HepG2 (cell line): ENCODE results near the gene ALDH16A1. TPM values are rescaled to one million over a fixed set of nuclear protein-coding genes. Genes with fewer than 3 reads are reported as not detected.

ENCODE experiments used
- ETV6 ChIP-seq: sonication (generic); formaldehyde crosslinking; conservative IDR thresholded peaks from 2 replicates; pipeline ENCODE4 v1.4.0; 2020; ENCODE audit warnings: missing genetic modification reagents
- FOXJ3 ChIP-seq: sonication (generic); formaldehyde crosslinking; IDR thresholded peaks from 2 replicates; pipeline ENCODE4 v1.4.0; 2020; ENCODE audit warnings: missing genetic modification reagents, mild to moderate bottlenecking, borderline replicate concordance
- HHEX ChIP-seq: IDR thresholded peaks from 2 replicates; pipeline ENCODE4 v1.6.1; 2016; ENCODE audit warnings: control low read depth
- HMGXB4 ChIP-seq, 2 experiments: sonication (generic) in 1 of 2; formaldehyde crosslinking in 1 of 2; IDR thresholded peaks; 2 replicates each; pipeline versions ENCODE4 v1.4.0 to v1.6.1; 2018 to 2020; ENCODE audit warnings: missing genetic modification reagents in 2 of 2, borderline replicate concordance in 1 of 2, low read depth in 1 of 2, mild to moderate bottlenecking in 1 of 2, missing biosample characterization in 1 of 2
- NFKB2 ChIP-seq: sonication (generic); formaldehyde crosslinking; IDR thresholded peaks from 2 replicates; pipeline ENCODE4 v1.4.0; 2020; ENCODE audit warnings: missing genetic modification reagents, borderline replicate concordance
- NR2F6 ChIP-seq, 2 experiments: IDR thresholded peaks; 2 replicates each; pipeline ENCODE4 v1.6.1; 2016; ENCODE audit warnings: antibody characterized with exemption in 1 of 2, mild to moderate bottlenecking in 1 of 2
- PPARG ChIP-seq: conservative IDR thresholded peaks from 2 replicates; pipeline ENCODE4 v1.6.1; 2016; ENCODE audit warnings: missing biosample characterization, missing genetic modification reagents
- TGIF2 ChIP-seq: IDR thresholded peaks from 2 replicates; pipeline ENCODE4 v1.6.1; 2016; ENCODE audit warnings: control low read depth, missing compliant biosample characterization
- TOE1 ChIP-seq: sonication (generic); formaldehyde crosslinking; IDR thresholded peaks from 2 replicates; pipeline ENCODE4 v1.4.0; 2020; ENCODE audit warnings: mild to moderate bottlenecking, missing genetic modification reagents
- ZBTB20 ChIP-seq: sonication (generic); formaldehyde crosslinking; IDR thresholded peaks from 2 replicates; pipeline ENCODE4 v1.8.1; 2023; ENCODE audit warnings: missing genetic modification reagents, low read depth, mild to moderate bottlenecking, borderline replicate concordance
- ZBTB7A ChIP-seq: sonication (generic); formaldehyde crosslinking; IDR thresholded peaks from 2 replicates; pipeline ENCODE4 v1.8.0; 2022; ENCODE audit warnings: mild to moderate bottlenecking, missing genetic modification reagents
- ZIK1 ChIP-seq: sonication (generic); formaldehyde crosslinking; IDR thresholded peaks from 2 replicates; pipeline ENCODE4 v1.5.0; 2020; ENCODE audit warnings: mild to moderate bottlenecking, low read depth, missing genetic modification reagents, borderline replicate concordance
- ZNF12 ChIP-seq: sonication (generic); formaldehyde crosslinking; IDR thresholded peaks from 2 replicates; pipeline ENCODE4 v1.5.0; 2020; ENCODE audit warnings: missing genetic modification reagents
- ZNF235 ChIP-seq: sonication (generic); formaldehyde crosslinking; IDR thresholded peaks from 2 replicates; pipeline ENCODE4 v1.8.1; 2023; ENCODE audit warnings: mild to moderate bottlenecking, missing genetic modification reagents, borderline replicate concordance
- ZNF260 ChIP-seq: sonication (generic); formaldehyde crosslinking; IDR thresholded peaks from 2 replicates; pipeline ENCODE4 v1.4.0; 2020; ENCODE audit warnings: missing genetic modification reagents, low read depth, mild to moderate bottlenecking, borderline replicate concordance
- ZNF44 ChIP-seq: sonication (generic); formaldehyde crosslinking; IDR thresholded peaks from 2 replicates; pipeline ENCODE4 v1.5.1; 2020; ENCODE audit warnings: mild to moderate bottlenecking, missing genetic modification reagents
- ZNF768 ChIP-seq: sonication (generic); formaldehyde crosslinking; IDR thresholded peaks from 2 replicates; pipeline ENCODE4 v1.4.0; 2020; ENCODE audit warnings: missing genetic modification reagents
- ZNF839 ChIP-seq: sonication (generic); formaldehyde crosslinking; IDR thresholded peaks from 2 replicates; pipeline ENCODE4 v1.4.0; 2020; ENCODE audit warnings: missing genetic modification reagents, mild to moderate bottlenecking, borderline replicate concordance
- polyA plus RNA-seq, 8 experiments: library from polyadenylated mRNA; depleted of rRNA in 3 of 8; stranded (reverse) in 7 of 8; unstranded in 1 of 8; fragments of >200 nt; fragmentation: Illumina TruSeq in 4 of 8; extraction: Trizol in 4 of 8; gene quantifications; 2 replicates each; pipeline versions ENCODE4 v1.2.1 to v1.2.3, GENCODE V29; 2011 to 2016; ENCODE audit warnings: low read depth in 4 of 8, missing spikeins in 1 of 8, mixed read lengths in 1 of 8; ENCODE audit not compliant: insufficient read depth in 1 of 8
- total RNA-seq, 5 experiments: library from RNA; depleted of rRNA; stranded (reverse); fragments of >200 nt; fragmentation: Illumina TruSeq; extraction: Trizol; gene quantifications; 2 replicates each; pipeline ENCODE4 v1.2.3, GENCODE V29; 2016; ENCODE audit warnings: low read depth in 1 of 5
- TF ChIP-seq, protein P1 (sequence below): IDR thresholded peaks from 2 replicates; pipeline ENCODE4 v1.6.1; 2016; ENCODE audit warnings: missing genetic modification reagents, missing compliant biosample characterization
- TF ChIP-seq, protein P2 (sequence below): sonication (generic); formaldehyde crosslinking; IDR thresholded peaks from 2 replicates; pipeline ENCODE4 v1.4.0; 2020; ENCODE audit warnings: missing genetic modification reagents
- TF ChIP-seq, protein P3 (sequence below): sonication (generic); formaldehyde crosslinking; IDR thresholded peaks from 2 replicates; pipeline ENCODE4 v1.5.0; 2020; ENCODE audit warnings: missing genetic modification reagents
- TF ChIP-seq, protein P4 (sequence below): sonication (generic); IDR thresholded peaks from 2 replicates; pipeline ENCODE4 v1.6.1; 2016; ENCODE audit warnings: low read depth, borderline replicate concordance

Gene ALDH16A1
- total and polyA plus RNA-seq, 2 of the 13 experiments (the other 11 are each of a cell fraction or from before 2014, with no cell fraction given): 8.4 to 34.9 TPM

- TF ChIP-seq ZIK1 (no peak; the same call in 1 of the 2 replicates), TOE1 (CRISPR knock-in tag) (no peak), ZBTB7A (peak; percentile 77; the same call in 1 of the 2 replicates), NFKB2 (peak; percentile 24; the same call in 1 of the 2 replicates), NR2F6 (IDR thresholded peaks at IDR 0.05) (no peak), NR2F6 (CRISPR knock-in tag; IDR thresholded peaks at IDR 0.05) (peak; percentile 70), HHEX (CRISPR knock-in tag) (no peak), ZNF260 (CRISPR knock-in tag) (no peak), ZBTB20 (CRISPR knock-in tag) (peak; percentile 35; the same call in 1 of the 2 replicates), TGIF2 (CRISPR knock-in tag) (0 out of 2 replicates have a peak, but pooled peaks have one; percentile 35), ZNF12 (CRISPR knock-in tag) (no peak), PPARG (CRISPR knock-in tag) (peak; percentile 84), ETV6 (CRISPR knock-in tag) (no peak), HMGXB4 (CRISPR knock-in tag; IDR thresholded peaks at IDR 0.05; ENCODE audit: borderline replicate concordance in 1 of 2, low read depth in 1 of 2) (peak; percentile 21 to 54; a peak in 1 of 4 replicates), ZNF235 (peak; percentile 74; the same call in 1 of the 2 replicates), FOXJ3 (no peak), ZNF44 (CRISPR knock-in tag) (no peak), ZNF768 (CRISPR knock-in tag) (peak; percentile 59; the same call in 1 of the 2 replicates), ZNF839 (CRISPR knock-in tag) (0 out of 2 replicates have a peak, but pooled peaks have one; percentile 6)
- TF ChIP-seq, protein P1, sequence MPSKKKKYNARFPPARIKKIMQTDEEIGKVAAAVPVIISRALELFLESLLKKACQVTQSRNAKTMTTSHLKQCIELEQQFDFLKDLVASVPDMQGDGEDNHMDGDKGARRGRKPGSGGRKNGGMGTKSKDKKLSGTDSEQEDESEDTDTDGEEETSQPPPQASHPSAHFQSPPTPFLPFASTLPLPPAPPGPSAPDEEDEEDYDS (CRISPR knock-in tag): peak; percentile 76
- TF ChIP-seq, protein P2, sequence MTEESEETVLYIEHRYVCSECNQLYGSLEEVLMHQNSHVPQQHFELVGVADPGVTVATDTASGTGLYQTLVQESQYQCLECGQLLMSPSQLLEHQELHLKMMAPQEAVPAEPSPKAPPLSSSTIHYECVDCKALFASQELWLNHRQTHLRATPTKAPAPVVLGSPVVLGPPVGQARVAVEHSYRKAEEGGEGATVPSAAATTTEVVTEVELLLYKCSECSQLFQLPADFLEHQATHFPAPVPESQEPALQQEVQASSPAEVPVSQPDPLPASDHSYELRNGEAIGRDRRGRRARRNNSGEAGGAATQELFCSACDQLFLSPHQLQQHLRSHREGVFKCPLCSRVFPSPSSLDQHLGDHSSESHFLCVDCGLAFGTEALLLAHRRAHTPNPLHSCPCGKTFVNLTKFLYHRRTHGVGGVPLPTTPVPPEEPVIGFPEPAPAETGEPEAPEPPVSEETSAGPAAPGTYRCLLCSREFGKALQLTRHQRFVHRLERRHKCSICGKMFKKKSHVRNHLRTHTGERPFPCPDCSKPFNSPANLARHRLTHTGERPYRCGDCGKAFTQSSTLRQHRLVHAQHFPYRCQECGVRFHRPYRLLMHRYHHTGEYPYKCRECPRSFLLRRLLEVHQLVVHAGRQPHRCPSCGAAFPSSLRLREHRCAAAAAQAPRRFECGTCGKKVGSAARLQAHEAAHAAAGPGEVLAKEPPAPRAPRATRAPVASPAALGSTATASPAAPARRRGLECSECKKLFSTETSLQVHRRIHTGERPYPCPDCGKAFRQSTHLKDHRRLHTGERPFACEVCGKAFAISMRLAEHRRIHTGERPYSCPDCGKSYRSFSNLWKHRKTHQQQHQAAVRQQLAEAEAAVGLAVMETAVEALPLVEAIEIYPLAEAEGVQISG (CRISPR knock-in tag): peak; percentile 45; the same call in 1 of the 2 replicates
- TF ChIP-seq, protein P3, sequence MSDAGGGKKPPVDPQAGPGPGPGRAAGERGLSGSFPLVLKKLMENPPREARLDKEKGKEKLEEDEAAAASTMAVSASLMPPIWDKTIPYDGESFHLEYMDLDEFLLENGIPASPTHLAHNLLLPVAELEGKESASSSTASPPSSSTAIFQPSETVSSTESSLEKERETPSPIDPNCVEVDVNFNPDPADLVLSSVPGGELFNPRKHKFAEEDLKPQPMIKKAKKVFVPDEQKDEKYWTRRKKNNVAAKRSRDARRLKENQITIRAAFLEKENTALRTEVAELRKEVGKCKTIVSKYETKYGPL (CRISPR knock-in tag): no peak
- TF ChIP-seq, protein P4, sequence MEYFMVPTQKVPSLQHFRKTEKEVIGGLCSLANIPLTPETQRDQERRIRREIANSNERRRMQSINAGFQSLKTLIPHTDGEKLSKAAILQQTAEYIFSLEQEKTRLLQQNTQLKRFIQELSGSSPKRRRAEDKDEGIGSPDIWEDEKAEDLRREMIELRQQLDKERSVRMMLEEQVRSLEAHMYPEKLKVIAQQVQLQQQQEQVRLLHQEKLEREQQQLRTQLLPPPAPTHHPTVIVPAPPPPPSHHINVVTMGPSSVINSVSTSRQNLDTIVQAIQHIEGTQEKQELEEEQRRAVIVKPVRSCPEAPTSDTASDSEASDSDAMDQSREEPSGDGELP: peak; percentile 5; the same call in 1 of the 2 replicates
Observed at GRCh38 chr19:49512970-49513745, 60.1 kb downstream of the ALDH16A1 start (continued).
